Measurements from ENCODE around the gene RAB6B.

The RAB6B gene

DNA sequence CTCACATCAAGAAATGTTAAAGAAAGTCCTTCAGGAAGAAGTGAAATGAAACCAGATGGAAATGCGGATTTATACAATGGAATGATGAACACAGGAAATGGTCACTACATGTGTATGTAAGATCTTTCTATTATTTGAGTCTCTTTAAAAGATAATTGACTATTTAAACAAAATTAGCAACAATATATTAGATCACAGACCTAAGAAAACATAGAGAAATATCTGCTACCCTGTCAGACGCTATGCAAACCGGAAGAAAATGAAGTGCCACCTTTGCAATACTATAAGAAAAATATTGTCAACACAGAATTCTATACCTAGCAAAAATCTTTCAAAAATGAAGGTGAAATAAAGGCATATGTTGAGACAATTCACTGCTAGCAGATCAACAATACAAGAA lies 17.2 kb downstream of the RAB6B start:
- DNase-seq = no peak

DNA sequence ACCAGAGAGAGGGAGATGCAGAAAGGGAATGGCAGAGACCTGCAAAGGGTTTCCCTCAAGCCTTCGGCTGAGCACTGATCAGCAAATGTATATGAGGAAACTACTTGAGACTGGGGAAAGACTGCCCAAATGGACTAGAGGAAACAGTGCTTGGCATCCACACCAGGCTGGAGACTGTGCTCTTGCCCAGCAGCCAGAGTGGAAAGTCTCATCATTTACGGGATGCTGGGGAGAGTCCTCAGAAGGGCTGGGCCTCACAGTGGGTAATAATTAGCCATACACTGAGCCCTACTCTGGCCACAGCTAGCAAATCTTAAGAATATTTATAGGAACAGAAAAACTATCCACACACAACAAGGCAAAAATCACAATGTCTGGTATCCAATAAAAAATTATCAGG lies 18.5 kb downstream of the RAB6B start:
- no peak for DNase-seq

DNA sequence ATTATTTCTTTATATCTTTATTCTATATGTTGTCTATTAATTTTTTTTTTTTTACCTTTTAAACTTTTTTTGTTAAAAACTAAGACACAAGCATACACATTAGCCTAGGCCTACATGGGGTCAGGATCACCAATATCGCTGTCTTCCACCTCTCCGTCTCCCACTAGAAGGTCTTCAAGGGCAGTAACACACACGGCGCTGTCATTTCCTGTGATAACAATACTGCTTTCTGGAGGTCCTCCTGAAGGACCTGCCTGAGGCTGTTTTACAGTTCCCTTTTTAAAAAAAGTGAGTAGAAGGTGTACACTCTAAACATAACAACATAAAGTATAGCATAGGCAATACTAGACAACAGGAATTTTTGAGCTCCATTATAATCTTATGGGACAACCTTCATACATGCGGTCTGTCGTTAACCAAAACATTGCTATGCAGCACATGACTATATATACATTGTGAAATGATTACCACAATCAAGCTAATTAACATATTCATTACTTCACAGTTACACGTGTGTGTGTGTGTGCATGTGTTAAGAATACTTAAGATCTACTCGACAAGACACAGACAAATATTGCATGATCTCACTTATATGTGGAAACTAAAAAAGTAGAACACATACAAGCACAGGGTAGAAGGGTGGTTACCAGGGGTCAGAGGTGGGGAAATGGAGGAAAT lies 20.8 kb downstream of the RAB6B start:
- no peak for DNase-seq

DNA sequence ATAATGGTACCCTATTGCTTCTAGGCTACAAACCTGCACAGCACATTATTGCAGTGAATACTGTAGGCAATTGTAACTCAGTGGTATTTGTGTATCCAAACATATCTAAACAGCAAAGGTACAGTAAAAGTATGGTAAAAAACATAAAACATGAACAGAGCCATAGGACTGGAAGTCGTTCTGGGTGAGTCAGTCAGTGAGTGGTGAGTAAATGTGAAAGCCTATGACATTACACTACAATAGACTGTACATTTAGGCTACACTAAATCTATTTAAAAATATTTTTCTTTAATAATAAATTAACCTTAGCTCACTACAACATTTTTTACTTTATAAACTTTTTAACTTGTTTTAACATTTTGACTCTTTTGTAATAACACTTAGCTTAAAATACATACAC lies 21.3 kb downstream of the RAB6B start:
- DNase-seq = no peak

DNA sequence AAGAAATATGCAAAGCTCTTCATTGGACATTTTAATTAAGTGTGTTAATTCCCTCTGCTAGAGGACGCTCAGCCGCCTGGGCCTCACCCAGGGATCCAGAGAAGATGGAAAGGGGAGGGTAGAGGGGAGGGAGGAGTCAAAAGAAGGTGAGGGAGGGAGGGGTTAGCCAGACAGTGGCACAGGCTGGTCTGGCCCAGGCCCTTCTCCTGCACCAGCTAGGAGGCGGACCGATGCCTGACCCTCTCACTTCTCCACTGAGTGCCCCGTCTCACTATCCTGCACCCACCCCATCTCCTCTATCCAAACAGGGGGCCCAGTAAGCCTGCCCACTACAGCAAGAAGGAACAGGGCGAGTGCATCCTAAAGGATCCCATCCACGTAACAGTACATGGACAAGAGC lies 22.9 kb downstream of the RAB6B start:
- no peak for DNase-seq

DNA sequence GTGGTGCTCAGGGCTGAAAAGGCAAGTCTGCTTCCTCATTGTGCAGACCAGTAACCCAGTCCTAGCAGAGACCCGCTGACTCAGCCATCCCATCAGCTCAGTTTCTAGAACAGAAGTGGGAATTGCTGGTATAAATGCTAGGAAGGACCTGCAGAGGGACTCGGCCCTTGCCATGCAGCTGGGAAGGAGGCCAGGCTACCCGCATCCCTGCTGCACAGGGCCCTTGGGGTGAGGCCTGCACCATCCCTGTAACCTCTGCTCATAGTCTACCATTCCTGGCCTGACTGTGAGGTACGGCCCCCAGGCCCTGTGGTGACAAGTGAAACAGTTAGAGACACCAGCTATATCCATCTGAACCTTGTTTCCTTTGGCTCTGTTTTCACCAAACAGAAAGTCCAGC lies 23.5 kb downstream of the RAB6B start:
- no peak for DNase-seq

DNA sequence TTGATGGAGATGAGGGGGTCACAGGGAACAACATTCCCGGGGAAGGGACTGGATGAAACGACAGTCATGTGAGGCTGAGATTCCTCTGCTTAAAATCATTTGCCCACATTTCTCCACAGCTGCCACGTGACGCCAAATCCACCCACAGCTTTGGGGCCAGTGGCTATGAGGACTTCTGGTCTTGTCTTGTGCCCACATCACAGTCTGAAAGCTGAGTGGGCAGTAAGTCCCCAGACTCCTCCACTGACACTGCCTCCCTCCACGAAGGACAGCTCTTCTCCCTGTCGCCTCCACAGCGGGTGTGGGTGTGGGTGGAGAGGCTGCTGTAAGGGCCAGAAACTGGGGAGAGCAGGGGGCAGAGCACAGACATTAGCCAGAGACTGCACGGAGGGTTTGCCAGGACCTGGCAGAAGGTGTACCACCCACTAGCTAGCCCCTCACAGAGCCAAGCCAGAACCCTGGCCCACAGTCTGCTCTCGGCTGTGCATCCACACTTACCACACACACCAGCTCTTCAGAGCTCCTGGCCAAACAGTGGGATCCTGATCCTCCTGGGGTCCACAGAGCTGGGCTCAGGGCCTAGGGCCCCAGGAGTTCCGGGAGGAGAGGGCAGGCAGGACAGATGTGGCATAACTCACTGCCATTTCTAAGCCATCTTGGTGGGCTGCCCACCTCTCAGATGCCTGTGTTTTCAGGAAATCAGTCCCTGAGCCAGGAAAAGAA lies 24.2 kb downstream of the RAB6B start:
- no peak for DNase-seq

DNA sequence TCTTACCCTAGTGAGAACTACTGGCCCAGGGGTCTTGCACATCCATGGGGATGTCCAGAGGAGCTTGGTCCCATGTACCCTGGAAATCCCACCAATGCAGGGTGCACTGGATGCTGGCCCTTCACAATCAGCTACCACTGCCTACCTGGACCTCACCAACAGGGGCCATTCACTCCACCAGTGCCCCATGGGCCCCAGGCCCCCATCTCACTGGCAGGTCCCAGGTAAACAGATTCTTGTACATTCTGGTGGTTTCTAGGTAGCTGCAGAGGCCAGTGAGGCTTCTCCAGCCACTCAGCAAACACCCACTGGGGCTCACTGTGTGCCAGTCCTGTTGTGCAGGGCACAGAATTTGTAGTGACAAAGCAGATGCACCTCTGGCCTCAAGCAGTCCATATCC lies 24.9 kb downstream of the RAB6B start:
- DNase-seq = no peak

DNA sequence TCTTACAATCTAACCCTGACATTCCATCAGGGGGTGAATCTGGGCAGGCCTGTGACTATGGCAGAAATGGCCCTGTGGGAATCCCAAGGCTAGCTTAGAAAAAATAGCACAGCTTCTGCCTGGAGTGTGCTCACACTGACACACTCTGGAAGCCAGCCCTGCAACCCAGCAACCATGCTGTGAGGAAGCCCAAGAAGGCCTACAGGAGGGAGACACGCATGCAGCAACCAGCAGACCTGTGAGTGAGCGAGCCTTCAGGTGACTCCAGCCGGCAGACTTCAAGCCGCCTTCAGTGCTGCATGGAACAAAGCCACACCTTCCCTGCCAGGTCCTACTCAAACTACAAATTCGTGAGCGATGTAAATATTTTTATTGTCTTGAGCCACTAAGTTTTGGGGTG lies 26.1 kb downstream of the RAB6B start:
- no peak for DNase-seq

DNA sequence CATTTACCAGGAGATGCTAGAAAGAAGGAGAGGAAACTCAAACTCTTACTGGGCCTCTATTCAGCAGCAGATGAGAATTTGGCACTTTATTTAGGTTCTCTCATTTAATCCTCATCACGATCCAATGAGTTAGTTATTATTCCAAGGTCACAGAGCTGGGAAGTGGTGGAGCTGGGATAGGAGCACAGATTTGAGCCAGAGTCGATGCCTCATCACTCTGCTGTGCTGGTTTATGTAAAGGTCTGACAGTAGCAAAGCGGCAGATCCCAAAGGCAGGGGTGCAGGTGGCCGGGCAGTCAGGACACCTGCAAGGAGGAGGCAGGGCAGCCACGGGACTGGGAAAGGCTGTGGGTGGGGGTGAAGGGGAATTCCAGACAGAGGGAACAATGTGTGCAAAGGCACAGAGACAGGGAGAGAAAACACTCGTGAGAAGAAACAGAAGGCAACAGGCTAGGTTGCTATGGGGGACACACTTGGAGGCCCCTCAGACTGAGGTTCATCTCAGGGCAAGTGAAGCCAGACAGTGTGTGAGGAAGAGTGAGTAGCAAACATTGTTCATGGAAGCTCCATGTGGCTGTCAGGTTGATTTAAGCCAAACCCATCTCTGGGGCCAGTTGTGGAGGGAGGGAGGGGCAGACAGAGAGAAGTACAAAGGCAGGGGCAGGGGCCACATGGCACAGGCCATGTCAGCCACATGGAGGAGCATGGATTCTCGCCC lies 26.8 kb downstream of the RAB6B start:
- no peak for DNase-seq

DNA sequence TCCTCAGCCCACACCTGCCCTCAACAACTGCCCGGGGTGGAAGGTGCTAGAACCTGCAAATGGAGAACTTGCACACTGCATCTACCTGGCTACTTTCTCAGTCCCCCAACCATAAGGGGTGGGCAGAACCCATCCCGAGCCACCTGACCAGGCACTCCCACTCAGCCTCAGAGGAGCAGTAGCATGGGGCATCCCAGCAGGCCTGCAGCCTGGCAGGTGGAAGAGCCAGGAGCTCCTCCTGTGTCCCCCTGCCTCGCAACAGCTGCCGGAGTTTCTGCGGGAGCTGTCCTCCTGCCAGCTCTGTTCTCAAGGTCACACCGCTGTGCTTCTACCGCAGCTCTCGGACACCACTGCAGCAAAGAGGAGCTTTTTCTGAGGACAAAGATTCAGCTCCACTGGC lies 27.5 kb downstream of the RAB6B start:
- peak; percentile 33 for DNase-seq

DNA sequence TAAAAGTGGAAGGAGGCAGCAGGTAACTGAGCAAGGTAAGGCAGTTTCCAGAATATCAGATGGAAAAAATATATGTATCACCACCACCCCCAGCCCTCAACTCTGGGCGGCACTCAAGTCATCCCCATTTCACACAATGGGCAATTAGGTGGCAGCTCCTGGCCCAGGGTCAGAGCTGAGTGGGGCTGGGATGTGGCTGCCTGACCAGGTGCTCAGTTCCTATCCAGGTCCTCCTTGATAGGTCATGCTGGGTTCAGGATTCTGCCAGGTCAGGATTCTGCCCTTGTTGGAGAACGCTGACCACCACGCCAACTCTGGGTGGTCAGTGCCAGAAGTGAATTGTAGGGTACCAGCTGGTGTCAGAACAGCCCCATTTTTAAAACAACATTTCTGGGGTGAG lies 29.5 kb downstream of the RAB6B start:
- DNase-seq = no peak

DNA sequence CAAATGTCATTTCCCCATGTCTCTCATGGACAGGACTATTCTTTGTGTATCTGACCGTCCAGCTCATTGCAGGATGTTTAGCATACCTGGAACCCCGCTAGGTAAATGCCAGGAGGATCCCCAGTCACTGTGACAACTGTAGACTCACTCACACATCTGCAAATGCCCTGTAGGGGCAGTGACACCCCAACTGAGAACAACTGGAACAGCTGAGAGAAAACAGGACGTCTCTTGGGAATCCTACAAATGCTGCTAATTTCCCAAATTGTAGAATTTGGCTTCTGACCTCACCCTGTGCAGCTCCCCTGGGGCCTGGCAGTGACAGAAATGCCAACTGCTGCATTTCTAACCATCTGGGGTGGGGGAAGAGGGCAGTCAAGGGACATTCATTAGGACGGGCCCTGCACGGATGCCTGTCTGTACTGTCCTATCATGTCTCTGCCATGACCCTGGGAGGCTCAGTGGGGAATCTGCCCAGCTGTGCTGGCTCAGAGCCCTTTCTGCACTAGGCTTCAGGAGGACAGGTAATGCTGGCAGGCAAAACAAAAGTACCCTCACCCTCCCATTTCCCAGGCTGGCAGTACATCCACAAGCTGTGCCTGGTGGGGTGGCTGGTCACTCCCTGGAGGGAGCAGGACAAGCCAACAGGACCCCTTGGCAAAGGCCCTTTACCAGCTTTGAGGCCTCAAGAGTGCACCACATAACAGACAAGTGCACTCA lies 30.4 kb downstream of the RAB6B start:
- DNase-seq = no peak

DNA sequence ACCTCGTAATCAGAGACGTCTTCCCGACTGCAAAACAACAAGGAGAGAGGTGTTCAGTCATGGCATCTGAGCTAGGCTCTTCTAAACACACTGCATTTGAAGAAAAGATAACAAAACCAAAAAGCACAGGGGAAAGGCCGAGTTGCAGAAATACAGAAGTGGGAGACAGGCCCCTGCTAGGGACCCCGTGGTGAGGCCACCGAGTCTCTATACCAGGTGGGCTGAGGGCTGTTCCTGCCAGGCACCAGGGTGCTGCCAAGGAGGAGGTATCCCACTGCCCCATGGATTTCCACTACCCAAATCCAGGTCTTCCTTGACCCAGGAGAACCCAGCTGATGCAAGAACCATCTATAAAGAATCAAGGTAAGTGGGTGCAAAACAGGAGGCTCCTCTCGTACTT lies 31.1 kb downstream of the RAB6B start:
- no peak for DNase-seq

DNA sequence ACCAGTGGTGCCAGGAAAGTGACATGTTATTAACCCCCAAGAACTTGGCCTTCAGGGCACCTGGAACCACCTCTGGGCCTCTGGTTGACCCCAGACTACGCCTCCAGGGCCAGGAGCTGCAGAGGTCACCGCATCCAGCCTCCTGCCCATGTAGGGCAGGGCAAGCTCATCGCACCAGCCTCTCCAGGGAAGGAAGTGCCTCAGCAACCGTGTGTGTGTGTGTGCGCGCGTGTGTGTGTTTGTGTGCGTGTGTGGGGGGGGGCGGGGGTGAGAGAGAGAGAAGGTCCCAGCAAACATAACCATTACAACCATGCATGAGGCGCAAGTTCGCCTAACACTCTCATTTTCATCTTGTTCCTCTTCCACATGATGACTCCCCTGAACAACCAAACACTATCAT lies 31.8 kb downstream of the RAB6B start:
- DNase-seq = no peak

DNA sequence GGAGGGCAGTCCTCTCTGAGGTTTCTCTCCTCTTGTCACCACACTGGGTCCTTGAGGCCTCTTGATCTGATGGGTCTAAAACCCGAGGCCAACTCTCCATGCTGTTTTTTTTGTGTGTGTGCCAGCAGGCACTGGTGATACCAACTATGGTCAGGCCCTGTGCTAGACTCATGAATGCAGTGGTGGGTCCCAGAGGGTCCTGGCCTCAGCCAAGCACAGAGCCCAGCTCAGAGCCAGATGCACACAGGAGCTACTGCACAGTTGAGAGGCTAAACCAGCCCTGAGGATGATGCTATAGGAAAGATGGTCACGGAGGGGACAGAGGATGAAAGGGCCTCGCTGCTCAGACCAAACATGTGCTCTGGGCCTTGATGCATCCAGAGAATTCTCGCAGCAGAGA lies 33.5 kb downstream of the RAB6B start:
- no peak for DNase-seq

DNA sequence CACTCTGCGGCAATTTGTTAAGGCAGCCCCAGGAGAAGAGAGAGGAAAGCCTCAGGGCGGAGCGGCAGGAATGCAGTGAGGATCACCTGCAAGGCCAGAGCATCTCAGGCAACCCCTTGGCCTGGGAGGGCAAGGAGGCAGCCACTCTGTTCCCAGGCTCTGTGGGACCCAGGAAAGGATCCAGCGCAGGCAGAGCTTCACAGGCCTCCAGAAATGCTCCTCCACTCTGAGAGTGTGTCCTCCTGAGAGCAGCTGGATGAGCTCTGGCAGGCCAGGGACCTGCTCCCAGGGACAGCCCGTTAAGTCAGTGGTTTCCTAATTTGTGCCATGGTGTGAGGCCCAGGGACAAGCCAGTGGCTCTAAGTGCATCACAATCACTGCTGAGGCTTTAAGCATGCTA lies 35.2 kb downstream of the RAB6B start:
- no peak for DNase-seq

DNA sequence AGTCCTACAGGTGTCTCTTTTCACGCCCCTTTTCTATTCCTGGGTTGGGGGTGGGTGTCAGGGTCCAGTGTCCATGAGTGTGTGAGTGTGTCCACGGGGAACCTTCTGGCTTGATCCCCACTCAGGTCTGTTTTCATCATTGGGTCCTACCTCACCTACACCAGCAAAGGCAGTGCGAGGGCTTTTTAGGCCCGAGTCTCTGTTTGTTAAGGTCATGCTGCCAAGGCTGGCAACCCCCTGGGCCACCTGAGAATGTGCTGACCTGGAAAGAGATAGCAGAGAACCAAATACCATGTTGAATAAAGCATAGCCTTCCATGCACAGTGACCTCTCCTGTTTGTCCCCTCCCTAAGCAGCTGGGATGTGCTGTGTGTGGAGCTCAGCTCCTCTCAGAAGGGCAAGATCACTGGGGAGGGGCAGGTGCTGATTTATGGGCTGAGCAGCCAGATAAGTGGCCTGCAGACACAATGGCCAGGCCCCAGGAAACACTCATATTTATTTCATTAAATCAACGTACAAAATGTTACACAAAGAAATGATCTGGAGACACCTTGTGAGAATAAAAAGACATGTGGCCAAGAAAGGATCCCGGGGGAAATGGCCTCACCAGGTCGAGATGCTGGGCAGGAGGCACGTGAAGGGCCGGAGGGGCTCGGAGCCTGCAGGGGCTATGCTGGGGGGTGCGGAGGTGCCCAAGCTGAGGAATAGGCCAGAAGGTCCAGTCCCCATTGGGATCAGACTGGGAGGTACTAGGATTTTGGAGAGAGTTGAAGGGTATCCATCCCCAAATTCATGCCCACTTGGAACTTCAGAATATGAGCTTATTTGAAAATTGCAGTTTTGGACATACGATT lies 36.1 kb downstream of the RAB6B start:
- no peak for DNase-seq

DNA sequence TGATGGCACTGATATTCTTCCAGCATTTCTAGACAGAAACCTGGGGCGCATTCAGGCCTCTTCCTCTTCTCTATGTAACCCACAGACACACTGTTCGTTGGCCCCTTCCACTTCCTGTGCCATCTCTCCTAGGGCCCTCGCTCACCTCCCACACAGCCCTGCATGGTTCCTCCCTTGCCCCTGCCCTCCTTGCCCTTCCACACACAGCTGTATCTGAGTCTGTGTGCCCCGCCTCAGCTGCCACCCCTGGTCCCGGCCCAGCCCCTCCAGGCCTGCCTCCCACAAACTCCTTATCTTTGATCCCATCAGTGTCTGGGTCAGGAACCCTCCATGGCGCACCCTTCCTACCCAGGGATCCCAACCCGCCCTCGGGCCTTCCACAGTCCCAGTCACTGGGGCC lies 37.9 kb downstream of the RAB6B start:
- DNase-seq = no peak

DNA sequence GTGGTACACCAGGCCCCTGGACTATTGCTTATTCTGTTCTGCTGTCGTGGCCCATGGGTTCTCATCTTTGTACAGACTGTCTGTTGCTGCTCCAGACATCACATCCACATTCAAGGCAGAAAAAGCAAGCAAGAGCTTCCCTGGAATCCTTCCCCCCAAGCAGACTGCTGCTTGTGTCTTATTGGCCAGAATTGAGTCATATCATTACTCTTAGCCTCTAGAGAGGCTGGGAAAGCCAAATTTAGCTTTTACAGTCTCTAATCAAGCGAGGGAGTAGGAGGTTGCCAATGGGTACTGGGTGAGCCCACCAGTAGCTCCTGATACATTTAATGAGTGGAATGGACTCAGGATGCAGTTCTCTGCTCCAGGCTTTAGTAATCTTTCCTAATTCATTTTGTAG lies 39.4 kb downstream of the RAB6B start:
- no peak for DNase-seq

DNA sequence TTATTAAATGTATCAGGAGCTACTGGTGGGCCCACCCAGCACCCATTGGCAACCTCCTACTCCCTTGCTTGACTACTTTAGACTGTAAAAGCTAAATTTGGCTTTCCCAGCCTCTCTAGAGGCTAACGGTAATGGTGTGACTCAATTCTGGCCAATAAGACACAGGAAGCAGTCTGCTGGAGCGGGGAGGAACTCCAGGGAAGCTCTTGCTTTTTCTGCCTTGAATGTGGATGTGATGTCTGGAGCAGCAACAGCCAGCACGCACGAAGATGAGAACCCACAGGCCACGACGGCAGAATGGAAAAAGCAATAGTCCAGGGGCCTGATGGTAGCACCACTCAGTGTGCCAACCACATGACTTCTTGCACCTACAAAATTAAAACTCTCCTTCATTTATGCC lies 39.9 kb downstream of the RAB6B start:
- no peak for DNase-seq

DNA sequence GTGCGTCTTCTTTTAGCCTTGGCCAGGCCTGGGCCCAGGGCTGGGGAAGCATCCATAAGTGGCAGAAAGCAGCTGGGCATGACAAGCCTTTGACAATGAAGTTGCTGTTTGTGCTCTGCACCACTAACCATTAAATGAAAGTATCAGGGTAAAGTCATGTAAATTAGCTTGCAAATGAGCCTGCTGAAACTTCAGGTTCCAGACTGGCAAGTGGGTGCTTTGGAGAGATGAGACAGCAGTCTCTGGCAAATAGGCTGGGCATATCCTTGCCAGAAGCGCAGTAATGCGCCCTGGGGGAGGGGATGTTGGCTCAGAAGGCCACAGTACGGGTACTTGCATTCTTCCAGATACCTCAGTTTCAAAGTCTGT lies 40.7 kb downstream of the RAB6B start:
- DNase-seq = no peak
